ENCODE measurements around the gene CA4. TPM values are rescaled to one million over a fixed set of nuclear protein-coding genes. Genes with fewer than 3 reads are reported as not detected.
"Not testable (repeated sequence)": the region's sequence is repeated elsewhere in the genome, so short reads cannot be mapped to it uniquely, and the experiment has no call there.

The CA4 gene
- total and polyA plus RNA-seq, 3 donors from 2014 or later, result 0.94 to 3.1 (median 2.5) TPM

DNA sequence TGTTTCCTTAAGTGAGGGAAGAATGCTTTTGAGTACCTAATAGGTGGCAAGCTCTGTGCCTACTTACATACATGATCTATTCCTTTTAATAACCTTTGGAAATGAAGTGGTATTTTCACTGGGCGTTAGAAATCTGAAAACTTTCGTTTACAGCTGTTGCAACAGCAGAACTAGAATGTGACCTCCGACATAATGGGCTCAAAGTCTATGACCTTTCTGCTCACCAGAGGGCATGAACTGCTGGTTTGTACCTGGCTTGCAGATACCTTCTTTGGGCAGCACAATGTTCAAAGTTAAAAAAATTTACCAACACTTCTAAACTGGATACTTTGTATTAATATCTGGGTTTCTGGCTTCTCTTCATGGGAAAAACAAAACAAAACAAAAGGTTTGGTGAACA, 24.3 kb downstream of the CA4 start:
- no peak for TF ChIP-seq POLR2A (IDR thresholded peaks at IDR 0.05)
- no peak for TF ChIP-seq CTCF (IDR thresholded peaks at IDR 0.05)
- Histone ChIP-seq H3K4me1 (no peaks in the 10 kb centered on the region), H3K36me3 (ENCODE audit: low read depth, missing control alignments) (no peaks in the 10 kb centered on the region), H3K4me3 (no peak overlapping the region), H3K27ac (no peak overlapping the region), H3K9me3 (no peaks in the 10 kb centered on the region), H3K27me3 (no peaks in the 10 kb centered on the region)
- DNase-seq, result no peak
- intact Hi-C loops (cut with DNase I; ENCODE audit: low total_unique reads), result no loop called here
- 67 to 77% methylated on average over 3 of the region's 3 CpGs for WGBS, 2 donors

- DNase-seq; H3K9me3 ChIP-seq; H3K4me3 ChIP-seq; H3K27me3 ChIP-seq; H3K4me1 ChIP-seq; intact Hi-C loops (cut with DNase I; ENCODE audit: low total_unique reads); H3K27ac ChIP-seq; H3K36me3 ChIP-seq (ENCODE audit: low read depth, missing control alignments): not testable (repeated sequence)
- 92 to 93% methylated on average over 6 of the region's 6 CpGs for WGBS, 2 donors
- TF ChIP-seq CTCF (IDR thresholded peaks at IDR 0.05), result peak in 1 of 3 experiments; percentile 12
Measured at GRCh38 chr17:60174767-60175166, 25.0 kb downstream of the CA4 start.

- H3K36me3 ChIP-seq (ENCODE audit: low read depth, missing control alignments); H3K27me3 ChIP-seq; H3K4me1 ChIP-seq; H3K4me3 ChIP-seq; DNase-seq; intact Hi-C loops (cut with DNase I; ENCODE audit: low total_unique reads); H3K27ac ChIP-seq; H3K9me3 ChIP-seq: not testable (repeated sequence)
- whole genome bisulfite sequencing, 2 donors, result 87 to 91% methylated on average over 5 of the region's 5 CpGs
Measured at GRCh38 chr17:60176763-60177162, 27.0 kb downstream of the CA4 start.

DNA sequence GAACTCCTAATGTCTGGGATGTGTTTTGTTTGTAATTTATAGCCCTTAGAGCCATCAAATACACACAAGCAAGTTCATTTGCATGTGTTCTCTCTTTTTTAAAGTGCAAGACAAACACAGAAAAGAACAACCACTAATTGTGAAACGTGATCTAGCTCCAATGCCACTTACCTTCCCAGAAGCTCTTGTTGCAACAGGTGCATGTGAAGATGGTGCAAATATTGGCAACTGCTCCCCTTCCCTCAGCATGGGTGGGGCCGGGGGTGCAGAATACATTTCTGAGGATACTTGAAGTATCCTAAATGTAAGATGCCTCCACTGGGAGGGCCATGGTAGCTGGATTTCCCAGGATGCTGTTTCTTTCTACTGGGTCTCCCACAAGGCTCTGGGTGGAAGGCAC, 28.4 kb downstream of the CA4 start:
- H3K27ac ChIP-seq; DNase-seq; H3K9me3 ChIP-seq; H3K36me3 ChIP-seq (ENCODE audit: low read depth, missing control alignments); intact Hi-C loops (cut with DNase I; ENCODE audit: low total_unique reads); H3K27me3 ChIP-seq; H3K4me3 ChIP-seq; H3K4me1 ChIP-seq: not testable (repeated sequence)
- 83 to 94% methylated on average over 2 of the region's 2 CpGs for WGBS, 2 donors

DNA sequence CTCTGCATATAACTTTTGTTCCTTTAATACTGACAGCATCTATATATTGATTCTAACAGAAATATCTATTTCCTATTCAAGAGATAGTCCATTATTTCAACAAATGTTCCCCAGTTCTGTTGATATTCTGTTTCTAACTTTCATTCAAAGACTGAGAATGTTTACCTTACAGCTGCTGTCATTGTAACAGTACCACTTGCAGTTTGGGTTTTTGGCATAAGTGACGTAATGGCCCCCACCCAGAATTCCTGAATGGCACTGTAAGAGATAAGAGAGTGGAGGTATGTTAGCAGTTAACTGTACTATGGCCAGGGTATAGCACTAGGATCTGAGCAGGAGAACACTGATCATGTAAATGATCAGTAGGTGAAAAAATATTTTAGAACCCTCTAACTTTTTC, 30.6 kb downstream of the CA4 start:
- H3K4me1 ChIP-seq; H3K36me3 ChIP-seq (ENCODE audit: low read depth, missing control alignments); H3K27ac ChIP-seq; H3K9me3 ChIP-seq; DNase-seq; H3K4me3 ChIP-seq; intact Hi-C loops (cut with DNase I; ENCODE audit: low total_unique reads); H3K27me3 ChIP-seq: not testable (repeated sequence)
- WGBS, 2 donors, result 91% methylated on average over 1 of the region's 1 CpG

- H3K36me3 ChIP-seq (ENCODE audit: low read depth, missing control alignments); DNase-seq; intact Hi-C loops (cut with DNase I; ENCODE audit: low total_unique reads): not testable (repeated sequence)
Measured at GRCh38 chr17:60186372-60186771, 36.6 kb downstream of the CA4 start.

GRCh38 chr17:60186846-60187745, 37.3 kb downstream of the CA4 start:
- H3K27me3 ChIP-seq; H3K9me3 ChIP-seq; H3K4me3 ChIP-seq; H3K36me3 ChIP-seq (ENCODE audit: low read depth, missing control alignments); H3K27ac ChIP-seq; H3K4me1 ChIP-seq; DNase-seq; intact Hi-C loops (cut with DNase I; ENCODE audit: low total_unique reads): not testable (repeated sequence)
- 83 to 87% methylated on average over 7 of the region's 7 CpGs for WGBS, 2 donors

More at GRCh38 chr17:60186372-60186771, 36.6 kb downstream of the CA4 start:
- not testable (repeated sequence) for H3K9me3 ChIP-seq, H3K27ac ChIP-seq, H3K27me3 ChIP-seq, H3K4me3 ChIP-seq, H3K4me1 ChIP-seq
- 97 to 100% methylated on average over 1 of the region's 1 CpG for WGBS, 2 donors
